IMR-90 (cell line): Measurements from ENCODE around the gene EMCN. TPM values are rescaled to one million over a fixed set of nuclear protein-coding genes. Genes with fewer than 3 reads are reported as not detected.

Source experiments
- ATAC-seq: fragments of 200-7000 bp; cut with Tn5 transposase; 2 replicates; pipeline ENCODE4 v1.9.1; 2020; ENCODE audit warnings: low read depth, mild to moderate bottlenecking, moderate library complexity
- BruUV-seq: library from RNA; stranded (reverse); fragments of 400-500 nt; replicated peaks from 2 replicates; lab custom pipeline; 2021; lab: Mats Ljungman, UMichigan
- CTCF ChIA-PET: fragments of 300-600 bp; formaldehyde crosslinking; extraction: SDS; loops from one replicate; lab custom pipeline; 2021; ENCODE audit warnings: antibody characterized with exemption; lab: Yijun Ruan, JAX
- POLR2A ChIA-PET: fragments of 300-600 bp; sonication (Branson Sonifier 250); formaldehyde crosslinking; loops from one replicate; lab custom pipeline; 2022; ENCODE audit warnings: antibody characterized with exemption; ENCODE audit not compliant: unreplicated experiment; lab: Charles Lee
- DNase-seq: peaks from one replicate; pipeline ENCODE4 v3.0.0; 2013
- H2AFZ ChIP-seq: replicated peaks from 2 replicates; pipeline ENCODE3; 2013; ENCODE audit warnings: low read length, mild to moderate bottlenecking; ENCODE audit not compliant: poor library complexity
- H2AK5ac ChIP-seq: 2 replicates; pipeline ENCODE4 v1.6.1; 2013; ENCODE audit warnings: low read depth, low read length, inconsistent platforms
- H2AK9ac ChIP-seq: replicated peaks from 2 replicates; pipeline ENCODE3; 2013; ENCODE audit warnings: mild to moderate bottlenecking, low read depth, low read length, moderate library complexity; ENCODE audit not compliant: poor library complexity
- H2BK120ac ChIP-seq: 2 replicates; pipeline ENCODE4 v1.6.1; 2013; ENCODE audit warnings: low read depth, low read length, inconsistent platforms
- H2BK15ac ChIP-seq: 3 replicates; pipeline ENCODE4 v1.6.1; 2013; ENCODE audit warnings: low read depth, low read length, inconsistent platforms
- H2BK20ac ChIP-seq: 2 replicates; pipeline ENCODE4 v1.6.1; 2013; ENCODE audit warnings: low read depth, mild to moderate bottlenecking, inconsistent platforms, low read length, moderate library complexity
- H2BK5ac ChIP-seq: 2 replicates; pipeline ENCODE4 v1.6.1; 2013; ENCODE audit warnings: mild to moderate bottlenecking, low read depth, low read length, inconsistent platforms; ENCODE audit not compliant: poor library complexity, severe bottlenecking
- H3K14ac ChIP-seq: replicated peaks from 2 replicates; pipeline ENCODE4 v1.6.1; 2013; ENCODE audit warnings: low read depth, low read length, inconsistent platforms
- H3K18ac ChIP-seq: 2 replicates; pipeline ENCODE4 v1.6.1; 2013; ENCODE audit warnings: low read depth, low read length, control low read depth
- H3K23ac ChIP-seq: 2 replicates; pipeline ENCODE4 v1.6.1; 2013; ENCODE audit warnings: low read depth, low read length, inconsistent platforms
- H3K27ac ChIP-seq: 2 replicates; pipeline ENCODE4 v1.5.1; 2013; ENCODE audit warnings: mild to moderate bottlenecking, control low read depth, low read length; ENCODE audit not compliant: insufficient read depth
- H3K27me3 ChIP-seq: 2 replicates; pipeline ENCODE4 v1.6.1; 2013; ENCODE audit warnings: low read length; ENCODE audit not compliant: control insufficient read depth, insufficient read depth
- H3K36me3 ChIP-seq: 2 replicates; pipeline ENCODE4 v1.6.1; 2013; ENCODE audit warnings: low read length, mixed read lengths; ENCODE audit not compliant: control insufficient read depth, insufficient read depth
- H3K4ac ChIP-seq: 2 replicates; pipeline ENCODE4 v1.6.1; 2013; ENCODE audit warnings: low read depth, low read length, inconsistent platforms
- H3K4me1 ChIP-seq: 2 replicates; pipeline ENCODE4 v1.6.1; 2013; ENCODE audit warnings: low read length, mixed read lengths; ENCODE audit not compliant: control insufficient read depth, insufficient read depth
- H3K4me2 ChIP-seq: 2 replicates; pipeline ENCODE4 v1.6.1; 2013; ENCODE audit warnings: low read depth, mild to moderate bottlenecking, control low read depth, low read length, moderate library complexity
- H3K4me3 ChIP-seq: 2 replicates; pipeline ENCODE4 v1.5.1; 2013; ENCODE audit warnings: low read depth, mild to moderate bottlenecking, control low read depth, low read length, moderate library complexity; ENCODE audit not compliant: insufficient read depth
- H3K56ac ChIP-seq: 2 replicates; pipeline ENCODE4 v1.6.1; 2013; ENCODE audit warnings: low read length, inconsistent platforms; ENCODE audit not compliant: insufficient read depth; ENCODE audit errors: extremely low read depth
- H3K79me1 ChIP-seq, 2 experiments: 2 replicates each; pipeline ENCODE4 v1.6.1; 2013; ENCODE audit warnings: low read length in 2 of 2, inconsistent platforms in 1 of 2, low read depth in 1 of 2
- H3K9ac ChIP-seq: 2 replicates; pipeline ENCODE4 v1.6.1; 2013; ENCODE audit warnings: low read depth, low read length, control low read depth
- H3K9me1 ChIP-seq: 2 replicates; pipeline ENCODE4 v1.6.1; 2013; ENCODE audit warnings: low read length, inconsistent platforms; ENCODE audit not compliant: insufficient read depth
- H3K9me3 ChIP-seq: 2 replicates; pipeline ENCODE4 v1.6.1; 2013; ENCODE audit warnings: low read length; ENCODE audit not compliant: control insufficient read depth, insufficient read depth
- H4K20me1 ChIP-seq: 2 replicates; pipeline ENCODE4 v1.6.1; 2013; ENCODE audit warnings: low read length, inconsistent platforms; ENCODE audit not compliant: insufficient read depth
- H4K5ac ChIP-seq: 2 replicates; pipeline ENCODE4 v1.6.1; 2013; ENCODE audit warnings: mild to moderate bottlenecking, low read depth, low read length, control low read depth
- H4K8ac ChIP-seq, 2 experiments: 2 replicates each; pipeline ENCODE4 v1.6.1; 2013; ENCODE audit warnings: low read depth in 2 of 2, low read length in 2 of 2, control low read depth in 1 of 2, inconsistent platforms in 1 of 2
- H4K91ac ChIP-seq: 2 replicates; pipeline ENCODE4 v1.6.1; 2013; ENCODE audit warnings: low read depth, low read length, inconsistent platforms; ENCODE audit not compliant: insufficient read depth
- RAD21 ChIP-seq: IDR thresholded peaks from 2 replicates; pipeline ENCODE4 v1.6.1; 2012; ENCODE audit warnings: low read length, improper control_type of control experiment
- WGBS, 2 experiments: methylation state at CpG; one replicate each; pipeline versions ENCODE4 v1.1.5 to v1.1.7; 2013; ENCODE audit warnings: missing lambda C conversion rate in 2 of 2; ENCODE audit not compliant: insufficient read length in 1 of 2; ENCODE audit errors: extremely low coverage in 2 of 2; 5-methylcytosine and 5-hydroxymethylcytosine counted together
- dilution Hi-C: fragments of 300-500 bp; cut with HindIII; formaldehyde crosslinking; loops from one replicate; pipeline ENCODE4 v1.14.3; 2018; ENCODE audit warnings: low sequenced_read_pairs; ENCODE audit not compliant: unreplicated experiment
- in situ Hi-C: fragments of 300-500 bp; cut with MboI; formaldehyde crosslinking; loops from 3 replicates; pipeline ENCODE4 v1.14.3; 2019; ENCODE audit warnings: low sequenced_read_pairs, inconsistent platforms, mixed read lengths
- intact Hi-C: fragments of 100-400 bp; cut with micrococcal nuclease; formaldehyde crosslinking; loops from 2 replicates; pipeline ENCODE4 v1.10.0; 2022
- polyA plus RNA-seq, 3 experiments: library from polyadenylated mRNA; depleted of rRNA; stranded (reverse); fragments of >200 nt; gene quantifications; 2 replicates each; pipeline ENCODE4 v1.2.3, GENCODE V29; 2012; ENCODE audit warnings: low replicate concordance in 1 of 3
- total RNA-seq: library from RNA; depleted of rRNA; stranded (reverse); fragments of >200 nt; gene quantifications from 2 replicates; pipeline ENCODE4 v1.2.3, GENCODE V29; 2012
- TF ChIP-seq, protein P1 (sequence below): fragments of 150-350 bp; IDR thresholded peaks from 2 replicates; pipeline ENCODE4 v1.6.1; 2016; ENCODE audit warnings: low read depth, mild to moderate bottlenecking, low read length, moderate library complexity, borderline replicate concordance

EMCN gene
- total and polyA plus RNA-seq, 2 of the 4 experiments (the other 2 are of a cell fraction) = not detected

DNA sequence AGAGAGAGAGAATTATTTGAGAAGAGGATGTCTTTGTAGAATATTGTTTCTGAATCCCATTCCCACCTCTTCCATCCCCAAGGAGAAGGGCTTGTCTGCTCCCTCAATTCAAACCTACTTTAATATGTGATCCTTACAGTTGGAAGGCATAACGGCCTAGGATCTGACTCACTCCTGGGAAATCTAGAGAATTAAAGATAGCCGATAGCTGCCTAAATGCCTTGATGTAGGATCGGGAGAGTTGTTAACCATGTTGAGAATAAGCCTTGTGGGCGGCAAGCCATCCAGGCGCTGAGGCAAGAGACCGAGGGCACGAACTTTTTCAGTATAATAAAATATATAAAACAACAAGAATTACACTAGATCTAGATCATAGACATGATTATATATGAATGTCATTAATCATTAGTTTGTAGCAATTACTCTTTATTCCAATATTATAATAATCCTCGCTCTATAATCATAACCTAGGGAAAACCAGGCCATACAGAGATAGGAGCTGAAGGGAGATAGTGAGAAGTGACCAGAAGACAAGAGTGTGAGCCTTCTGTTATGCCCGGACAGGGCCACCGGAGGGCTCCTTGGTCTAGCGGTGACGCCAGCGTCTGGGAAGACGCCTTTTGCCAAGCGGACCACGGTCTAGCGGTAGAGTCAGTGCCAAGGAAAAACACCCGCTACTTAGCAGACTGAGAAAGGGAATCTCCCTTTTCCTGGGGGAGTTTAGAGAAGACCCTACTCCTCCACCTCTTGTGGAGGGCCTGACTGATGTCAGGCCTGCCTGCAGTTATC is 13.5 kb downstream of the EMCN start:
- no peaks in the 10 kb centered on the region for H3K36me3 ChIP-seq
- DNase-seq (no peak), ATAC-seq (no peak)
- H3K9ac ChIP-seq = no peak overlapping the region
- H3K4me2 ChIP-seq = no peak overlapping the region
- no peak overlapping the region for H3K27ac ChIP-seq
- H3K23ac ChIP-seq = no peak overlapping the region
- no peak overlapping the region for H3K4ac ChIP-seq
- TF ChIP-seq, protein P1, sequence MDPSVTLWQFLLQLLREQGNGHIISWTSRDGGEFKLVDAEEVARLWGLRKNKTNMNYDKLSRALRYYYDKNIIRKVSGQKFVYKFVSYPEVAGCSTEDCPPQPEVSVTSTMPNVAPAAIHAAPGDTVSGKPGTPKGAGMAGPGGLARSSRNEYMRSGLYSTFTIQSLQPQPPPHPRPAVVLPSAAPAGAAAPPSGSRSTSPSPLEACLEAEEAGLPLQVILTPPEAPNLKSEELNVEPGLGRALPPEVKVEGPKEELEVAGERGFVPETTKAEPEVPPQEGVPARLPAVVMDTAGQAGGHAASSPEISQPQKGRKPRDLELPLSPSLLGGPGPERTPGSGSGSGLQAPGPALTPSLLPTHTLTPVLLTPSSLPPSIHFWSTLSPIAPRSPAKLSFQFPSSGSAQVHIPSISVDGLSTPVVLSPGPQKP = no peak
- no peak for TF ChIP-seq RAD21
- no peaks in the 10 kb centered on the region for H3K79me1 ChIP-seq
- POLR2A ChIA-PET = no interaction called here
- no peak overlapping the region for H4K91ac ChIP-seq
- CTCF ChIA-PET = interaction anchor here (0.7 kb wide), 1 partner anchor 59 kb away, joined by 3 read pairs; no protein-coding TSS in a partner anchor
- dilution Hi-C loops (no loop called here), in situ Hi-C loops (no loop called here), intact Hi-C loops (no loop called here)
- no peak overlapping the region for H3K14ac ChIP-seq
- no peak overlapping the region for H3K56ac ChIP-seq
- no peak overlapping the region for H3K4me3 ChIP-seq
- H3K4me1 ChIP-seq = no peaks in the 10 kb centered on the region
- no peaks in the 10 kb centered on the region for H3K9me3 ChIP-seq
- H2BK15ac ChIP-seq = no peak overlapping the region
- H3K27me3 ChIP-seq = no peaks in the 10 kb centered on the region
- BruUV-seq = no TSS peak
- no peak overlapping the region for H2AFZ ChIP-seq
- no peak overlapping the region for H2BK20ac ChIP-seq
- no peaks in the 10 kb centered on the region for H3K9me1 ChIP-seq
- H2BK120ac ChIP-seq = no peak overlapping the region
- H4K5ac ChIP-seq = no peak overlapping the region
- H4K20me1 ChIP-seq = no peaks in the 10 kb centered on the region
- H4K8ac ChIP-seq = no peak overlapping the region
- no peak overlapping the region for H3K18ac ChIP-seq
- no peak overlapping the region for H2AK9ac ChIP-seq
- H2AK5ac ChIP-seq = no peak overlapping the region
- no CpG with 5 or more reads among the region's 18 CpGs for WGBS, 2 experiments
- H2BK5ac ChIP-seq = no peak overlapping the region
